ENCODE data around the gene ENDOD1. TPM values are rescaled to one million over a fixed set of nuclear protein-coding genes. Genes with fewer than 3 reads are reported as not detected.

ENDOD1 gene
- total RNA-seq, 2 donors from 2014 or later = 49.6 to 79.8 TPM

- intact Hi-C loops (cut with DNase I) = loop anchor here (10.0 kb wide), 1 partner anchor 178 kb away; no protein-coding TSS in a partner anchor
- Histone ChIP-seq H3K27me3 (replicated peaks; ENCODE audit: insufficient read depth) (no peaks in the 10 kb centered on the region), H3K4me3 (no peak overlapping the region), H3K4me1 (replicated peaks) (no peaks in the 10 kb centered on the region), H3K36me3 (no peaks in the 10 kb centered on the region), H3K9me3 (no peaks in the 10 kb centered on the region), H3K27ac (peak overlapping the region in 1 of 2 donors; percentile 32)
- 27% methylated on average over 7 of the region's 7 CpGs for WGBS
- DNase-seq (ENCODE audit: low spot score) = no peak
- TF ChIP-seq POLR2AphosphoS5 (IDR thresholded peaks at IDR 0.05) (peak; percentile 9), POLR2A (IDR thresholded peaks at IDR 0.05) (no peak)
Measured at GRCh38 chr11:95156916-95157541, 67.4 kb downstream of the ENDOD1 start.

- Histone ChIP-seq H3K9me3 (no peaks in the 10 kb centered on the region), H3K27me3 (replicated peaks; ENCODE audit: insufficient read depth) (no peaks in the 10 kb centered on the region), H3K4me3 (no peak overlapping the region), H3K4me1 (replicated peaks) (no peaks in the 10 kb centered on the region), H3K27ac (no peak overlapping the region), H3K36me3 (no peaks in the 10 kb centered on the region)
- intact Hi-C loops (cut with DNase I) = loop anchor here (10.0 kb wide), 1 partner anchor 177 kb away; no protein-coding TSS in a partner anchor
- WGBS = 79% methylated on average over 1 of the region's 1 CpG
- TF ChIP-seq CTCF (IDR thresholded peaks at IDR 0.05) (no peak), POLR2AphosphoS5 (IDR thresholded peaks at IDR 0.05) (no peak), POLR2A (IDR thresholded peaks at IDR 0.05) (no peak)
- DNase-seq (ENCODE audit: low spot score) = no peak
Measured at GRCh38 chr11:95157824-95158223, 68.2 kb downstream of the ENDOD1 start.

GRCh38 chr11:95161248-95161647 is 71.6 kb downstream of the ENDOD1 start:
- Histone ChIP-seq H3K4me3 (no peak overlapping the region), H3K36me3 (no peaks in the 10 kb centered on the region), H3K4me1 (replicated peaks) (no peaks in the 10 kb centered on the region), H3K27ac (no peak overlapping the region), H3K9me3 (no peaks in the 10 kb centered on the region), H3K27me3 (replicated peaks; ENCODE audit: insufficient read depth) (no peaks in the 10 kb centered on the region)
- no peak for DNase-seq (ENCODE audit: low spot score)
- intact Hi-C loops (cut with DNase I) = no loop called here
- TF ChIP-seq CTCF (IDR thresholded peaks at IDR 0.05) (no peak), POLR2A (IDR thresholded peaks at IDR 0.05) (no peak), POLR2AphosphoS5 (IDR thresholded peaks at IDR 0.05) (no peak)
- 87% methylated on average over 1 of the region's 1 CpG for WGBS

GRCh38 chr11:95163106-95163505 is 73.5 kb downstream of the ENDOD1 start:
- 20% methylated on average over 4 of the region's 4 CpGs for WGBS
- intact Hi-C loops (cut with DNase I) = no loop called here

GRCh38 chr11:95165638-95166037 is 76.0 kb downstream of the ENDOD1 start:
- intact Hi-C loops (cut with DNase I) = no loop called here
- TF ChIP-seq POLR2A (IDR thresholded peaks at IDR 0.05) = no peak
- no peak for TF ChIP-seq CTCF (IDR thresholded peaks at IDR 0.05)
- TF ChIP-seq POLR2AphosphoS5 (IDR thresholded peaks at IDR 0.05) = no peak
- no peaks in the 10 kb centered on the region for H3K27me3 ChIP-seq (replicated peaks; ENCODE audit: insufficient read depth)
- H3K9me3 ChIP-seq = no peaks in the 10 kb centered on the region
- no peak for DNase-seq (ENCODE audit: low spot score)
- no peaks in the 10 kb centered on the region for H3K36me3 ChIP-seq
- H3K27ac ChIP-seq = no peak overlapping the region
- H3K4me1 ChIP-seq (replicated peaks) = no peaks in the 10 kb centered on the region
- no peak overlapping the region for H3K4me3 ChIP-seq

More at GRCh38 chr11:95163106-95163505, 73.5 kb downstream of the ENDOD1 start:
- Histone ChIP-seq H3K27ac (no peak overlapping the region), H3K4me3 (no peak overlapping the region), H3K4me1 (replicated peaks) (no peaks in the 10 kb centered on the region), H3K36me3 (no peaks in the 10 kb centered on the region), H3K27me3 (replicated peaks; ENCODE audit: insufficient read depth) (no peaks in the 10 kb centered on the region), H3K9me3 (no peaks in the 10 kb centered on the region)
- DNase-seq (ENCODE audit: low spot score) = no peak
- TF ChIP-seq POLR2A (IDR thresholded peaks at IDR 0.05) (no peak), CTCF (IDR thresholded peaks at IDR 0.05) (no peak), POLR2AphosphoS5 (IDR thresholded peaks at IDR 0.05) (no peak)

Measured in prostate gland (tissue), 2 donors.